ENCODE data around the gene UTS2B.
A peak's percentile ranks its signal among the peaks of the same experiment; 100 is the strongest.

Gene UTS2B

GRCh38 chr3:191353022-191353777 lies 22.9 kb upstream of the UTS2B start:
- no peak for DNase-seq (ENCODE audit: extremely low read depth in 1 of 2, low read depth in 1 of 2)

GRCh38 chr3:191352014-191352413 lies 21.7 kb upstream of the UTS2B start:
- DNase-seq (ENCODE audit: extremely low read depth in 1 of 2, low read depth in 1 of 2), result no peak

GRCh38 chr3:191350396-191351090 lies 20.2 kb upstream of the UTS2B start:
- DNase-seq (ENCODE audit: extremely low read depth in 1 of 2, low read depth in 1 of 2), result no peak

- DNase-seq (ENCODE audit: extremely low read depth in 1 of 2, low read depth in 1 of 2), result no peak
Measured at GRCh38 chr3:191348098-191348497, 17.8 kb upstream of the UTS2B start.

- DNase-seq (ENCODE audit: extremely low read depth in 1 of 2, low read depth in 1 of 2), result no peak
Measured at GRCh38 chr3:191347228-191347627, 16.9 kb upstream of the UTS2B start.

DNA sequence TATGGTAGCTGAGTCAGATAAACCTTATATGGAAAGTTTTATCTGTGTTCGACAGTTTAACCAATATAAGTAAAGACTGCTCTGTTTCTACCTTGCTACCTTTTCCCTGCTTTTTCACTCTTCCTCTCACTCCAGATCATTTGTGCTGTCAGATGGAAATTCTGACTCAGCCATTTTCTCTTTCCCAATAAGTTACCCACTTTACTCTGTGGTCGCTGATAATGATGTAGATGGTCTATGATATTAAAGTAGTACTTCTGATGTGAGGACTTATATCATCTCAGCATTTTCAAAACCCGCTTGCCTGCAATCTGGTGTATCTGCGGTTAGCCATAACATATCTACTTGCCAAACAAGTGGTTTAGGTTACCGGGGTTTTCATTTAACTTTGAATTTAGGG lies 15.0 kb upstream of the UTS2B start:
- no peak for DNase-seq (ENCODE audit: extremely low read depth in 1 of 2, low read depth in 1 of 2)

GRCh38 chr3:191343913-191344312 lies 13.6 kb upstream of the UTS2B start:
- no peak for DNase-seq (ENCODE audit: extremely low read depth in 1 of 2, low read depth in 1 of 2)

DNA sequence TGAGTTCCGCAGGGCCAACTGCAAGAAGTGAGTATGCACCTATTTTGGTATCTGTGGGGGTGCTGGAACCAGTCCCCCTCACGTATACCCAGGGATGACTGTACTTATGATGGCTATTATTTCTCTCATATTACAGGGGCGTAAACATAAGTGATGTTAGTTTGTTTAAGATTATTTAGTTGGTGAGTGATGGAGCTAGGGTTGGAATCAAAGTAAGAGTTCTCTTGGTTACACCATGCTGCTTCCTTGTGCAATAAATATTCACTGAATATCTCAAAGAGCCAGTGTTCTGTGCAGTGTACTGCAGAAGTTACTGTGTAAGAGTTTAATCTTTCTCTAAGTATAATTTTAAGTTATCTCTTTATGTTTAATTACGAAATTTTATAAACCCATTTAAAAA lies 12.8 kb upstream of the UTS2B start:
- DNase-seq (ENCODE audit: extremely low read depth in 1 of 2, low read depth in 1 of 2), result no peak

GRCh38 chr3:191342411-191342810 lies 12.1 kb upstream of the UTS2B start:
- DNase-seq (ENCODE audit: extremely low read depth in 1 of 2, low read depth in 1 of 2), result no peak

DNA sequence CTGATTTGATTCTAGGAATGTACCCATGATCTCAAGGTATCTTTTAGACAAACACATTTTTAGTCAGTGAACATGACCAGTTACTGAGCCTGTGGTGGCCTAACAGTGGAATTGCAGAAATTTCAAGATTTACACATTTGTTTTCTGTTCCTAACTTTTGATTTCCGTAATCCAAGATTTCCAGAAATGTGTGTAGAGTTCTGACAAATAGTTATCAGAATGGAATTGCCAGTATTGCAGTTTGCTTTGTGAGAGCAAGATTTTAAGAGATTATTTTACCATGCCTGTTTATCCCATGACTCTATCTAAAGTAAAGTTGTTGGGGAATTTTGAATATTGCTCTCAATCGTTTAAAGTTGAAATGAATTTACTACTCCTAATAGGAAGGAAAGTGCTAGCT lies 11.7 kb upstream of the UTS2B start:
- no peak for DNase-seq (ENCODE audit: extremely low read depth in 1 of 2, low read depth in 1 of 2)

DNA sequence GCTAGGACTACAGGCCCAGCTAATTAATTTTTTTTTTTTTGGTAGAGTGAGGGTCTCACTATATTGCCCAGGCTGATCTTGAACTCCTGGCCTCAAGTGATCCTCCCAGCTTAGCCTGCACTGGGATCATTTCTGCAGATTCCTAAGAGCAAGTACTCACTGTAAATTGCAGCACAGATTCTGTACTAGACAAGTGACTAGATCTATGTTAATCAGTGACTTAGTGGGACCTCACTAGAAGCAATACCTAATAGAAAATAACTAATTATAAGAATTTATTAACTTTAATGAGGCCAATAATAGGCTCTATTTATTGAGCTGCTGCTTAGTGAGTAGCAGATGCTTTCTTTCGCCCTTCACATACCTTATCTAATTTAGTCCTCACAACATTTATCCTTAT lies 10.6 kb upstream of the UTS2B start:
- no peak for DNase-seq (ENCODE audit: extremely low read depth in 1 of 2, low read depth in 1 of 2)

- DNase-seq (ENCODE audit: extremely low read depth in 1 of 2, low read depth in 1 of 2), result no peak
Measured at GRCh38 chr3:191340351-191340750, 10.0 kb upstream of the UTS2B start.

- DNase-seq (ENCODE audit: extremely low read depth in 1 of 2, low read depth in 1 of 2), result no peak
Measured at GRCh38 chr3:191339316-191339917, 9.1 kb upstream of the UTS2B start.

GRCh38 chr3:191338177-191338488 lies 7.8 kb upstream of the UTS2B start:
- DNase-seq (ENCODE audit: extremely low read depth in 1 of 2, low read depth in 1 of 2), result no peak

DNA sequence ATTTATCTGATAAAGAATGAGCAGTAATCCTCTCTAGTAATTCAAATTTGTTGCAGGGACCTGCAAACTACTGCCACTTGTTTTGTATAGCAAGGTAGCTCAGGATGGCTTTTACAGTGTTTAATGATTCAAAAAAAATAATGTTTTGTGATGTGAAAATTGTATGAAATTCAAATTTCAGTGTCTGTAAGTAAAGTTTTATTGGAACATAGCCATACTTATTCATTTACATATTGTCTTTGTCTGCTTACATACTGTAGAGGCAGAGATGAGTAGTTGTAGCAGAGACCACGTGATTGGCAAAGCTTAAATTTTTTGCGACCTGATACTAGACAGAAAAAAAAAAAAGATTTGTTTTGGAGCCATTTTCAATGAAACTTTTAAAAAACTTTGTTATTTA lies 6.5 kb upstream of the UTS2B start:
- DNase-seq (ENCODE audit: extremely low read depth in 1 of 2, low read depth in 1 of 2), result no peak

- DNase-seq (ENCODE audit: extremely low read depth in 1 of 2, low read depth in 1 of 2), result no peak
Measured at GRCh38 chr3:191334346-191334893, 4.1 kb upstream of the UTS2B start.

- DNase-seq (ENCODE audit: extremely low read depth in 1 of 2, low read depth in 1 of 2), result no peak
Measured at GRCh38 chr3:191333298-191333880, 3.1 kb upstream of the UTS2B start.

DNA sequence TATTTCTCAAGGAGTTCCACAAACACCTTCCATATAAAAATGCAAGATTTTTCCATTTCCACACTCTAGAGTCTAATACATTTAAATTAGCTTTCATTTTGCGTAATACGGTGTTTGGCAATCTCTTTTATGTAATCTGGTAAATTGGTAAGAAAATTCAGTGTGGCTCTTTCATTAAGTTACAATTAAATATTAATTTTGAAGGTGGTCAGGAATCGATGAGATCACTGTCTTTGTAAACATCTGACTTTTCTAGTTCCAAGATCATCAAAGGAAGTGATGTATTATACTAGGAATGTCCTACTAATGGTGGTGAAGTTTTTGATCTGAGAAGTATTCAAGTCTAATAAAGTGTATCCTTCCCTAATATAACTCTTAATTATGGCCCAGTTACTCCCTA lies 1.1 kb upstream of the UTS2B start:
- no peak for DNase-seq (ENCODE audit: extremely low read depth in 1 of 2, low read depth in 1 of 2)

GRCh38 chr3:191330530-191331048 lies 263 bp upstream of the UTS2B start:
- no peak for DNase-seq (ENCODE audit: extremely low read depth in 1 of 2, low read depth in 1 of 2)

GRCh38 chr3:191328962-191329653 lies 1.2 kb downstream of the UTS2B start, which contains the start of gene CCDC50:
TSS of gene CCDC50 (plus strand) at chr3:191329394. CDS start at chr3:191329675, 281 bp downstream.
- peak in 1 of 2 donors; percentile 4 for DNase-seq (ENCODE audit: extremely low read depth in 1 of 2, low read depth in 1 of 2)

All from stimulated activated CD8-positive, alpha-beta memory T cell treated with anti-CD3 and anti-CD28 coated beads, Interleukin-7, amount 100 ng/mL, for 48 hours (primary cell).